ENCODE data around the gene GPR158. TPM values are rescaled to one million over a fixed set of nuclear protein-coding genes. Genes with fewer than 3 reads are reported as not detected.

GPR158 gene
- total and polyA plus RNA-seq, 2 of the 8 experiments (the other 6 are each of a cell fraction or from before 2014, with no cell fraction given) = 0.14 to 0.78 TPM

- TF ChIP-seq SRF (IDR thresholded peaks at IDR 0.05; ENCODE audit: low read depth, low read length) (no peak), TAF7 (optimal IDR thresholded peaks at IDR 0.05; ENCODE audit: borderline replicate concordance, low read depth, low read length) (no peak), TBP (IDR thresholded peaks at IDR 0.05; ENCODE audit: low read depth, low read length) (no peak), JUN (IDR thresholded peaks at IDR 0.05; ENCODE audit: low read depth, low read length) (no peak), KDM1A (IDR thresholded peaks at IDR 0.05; ENCODE audit: borderline replicate concordance, low read length) (no peak)
These were observed 276.6 kb downstream of the GPR158 start (continued) for GRCh38 chr10:25451401-25451800.
